ENCODE results near the gene PTHLH. TPM values are rescaled to one million over a fixed set of nuclear protein-coding genes. Genes with fewer than 3 reads are reported as not detected.

Gene PTHLH
- total RNA-seq, 1 donor from 2014 or later = 7.9 TPM

- Histone ChIP-seq H3K4me1 (no peaks in the 10 kb centered on the region), H3K27ac (no peak overlapping the region), H3K27me3 (no peaks in the 10 kb centered on the region), H3K9me3 (no peaks in the 10 kb centered on the region), H3K4me3 (no peak overlapping the region), H3K36me3 (no peaks in the 10 kb centered on the region)
- no peak for DNase-seq (ENCODE audit: extremely low spot score in 2 of 2)
- intact Hi-C loops (cut with DNase I) = loop anchor here (5.0 kb wide), 1 partner anchor 205 kb away; no protein-coding TSS in a partner anchor
- TF ChIP-seq CTCF (IDR thresholded peaks at IDR 0.05) (no peak), POLR2AphosphoS5 (IDR thresholded peaks at IDR 0.05; ENCODE audit: insufficient read depth in 1 of 2, low read depth in 1 of 2) (no peak), POLR2A (IDR thresholded peaks at IDR 0.05) (no peak)
Observed at GRCh38 chr12:27937768-27938167, 34.8 kb downstream of the PTHLH start.

- H3K4me3 ChIP-seq = no peak overlapping the region
- no peak for DNase-seq (ENCODE audit: extremely low spot score in 2 of 2)
- no peaks in the 10 kb centered on the region for H3K36me3 ChIP-seq
- intact Hi-C loops (cut with DNase I) = loop anchor here (5.0 kb wide), 1 partner anchor 204 kb away; no protein-coding TSS in a partner anchor
- TF ChIP-seq POLR2AphosphoS5 (IDR thresholded peaks at IDR 0.05; ENCODE audit: insufficient read depth in 1 of 2, low read depth in 1 of 2) (no peak), POLR2A (IDR thresholded peaks at IDR 0.05) (no peak), CTCF (IDR thresholded peaks at IDR 0.05) (no peak)
- no peaks in the 10 kb centered on the region for H3K27me3 ChIP-seq
- H3K27ac ChIP-seq = no peak overlapping the region
- no peaks in the 10 kb centered on the region for H3K9me3 ChIP-seq
- H3K4me1 ChIP-seq = no peaks in the 10 kb centered on the region
Observed at GRCh38 chr12:27936196-27936595, 36.3 kb downstream of the PTHLH start.

- H3K27me3 ChIP-seq = no peaks in the 10 kb centered on the region
- no peaks in the 10 kb centered on the region for H3K36me3 ChIP-seq
- H3K4me1 ChIP-seq = no peaks in the 10 kb centered on the region
- H3K9me3 ChIP-seq = no peaks in the 10 kb centered on the region
- H3K27ac ChIP-seq = no peak overlapping the region
- no peak for DNase-seq (ENCODE audit: extremely low spot score in 2 of 2)
- H3K4me3 ChIP-seq = no peak overlapping the region
- TF ChIP-seq POLR2A (IDR thresholded peaks at IDR 0.05) = no peak
- no peak for TF ChIP-seq CTCF (IDR thresholded peaks at IDR 0.05)
- TF ChIP-seq POLR2AphosphoS5 (IDR thresholded peaks at IDR 0.05; ENCODE audit: insufficient read depth in 1 of 2, low read depth in 1 of 2) = no peak
- intact Hi-C loops (cut with DNase I) = no loop called here
Observed at GRCh38 chr12:27934276-27934675, 38.3 kb downstream of the PTHLH start.

- H3K36me3 ChIP-seq = no peaks in the 10 kb centered on the region
- intact Hi-C loops (cut with DNase I) = no loop called here
- H3K27me3 ChIP-seq = no peaks in the 10 kb centered on the region
- H3K27ac ChIP-seq = no peak overlapping the region
- no peaks in the 10 kb centered on the region for H3K4me1 ChIP-seq
- DNase-seq (ENCODE audit: extremely low spot score in 2 of 2) = no peak
- TF ChIP-seq CTCF (IDR thresholded peaks at IDR 0.05) (no peak), POLR2A (IDR thresholded peaks at IDR 0.05) (no peak), POLR2AphosphoS5 (IDR thresholded peaks at IDR 0.05; ENCODE audit: insufficient read depth in 1 of 2, low read depth in 1 of 2) (no peak)
- no peaks in the 10 kb centered on the region for H3K9me3 ChIP-seq
- no peak overlapping the region for H3K4me3 ChIP-seq
Observed at GRCh38 chr12:27931390-27931789, 41.1 kb downstream of the PTHLH start.

DNA sequence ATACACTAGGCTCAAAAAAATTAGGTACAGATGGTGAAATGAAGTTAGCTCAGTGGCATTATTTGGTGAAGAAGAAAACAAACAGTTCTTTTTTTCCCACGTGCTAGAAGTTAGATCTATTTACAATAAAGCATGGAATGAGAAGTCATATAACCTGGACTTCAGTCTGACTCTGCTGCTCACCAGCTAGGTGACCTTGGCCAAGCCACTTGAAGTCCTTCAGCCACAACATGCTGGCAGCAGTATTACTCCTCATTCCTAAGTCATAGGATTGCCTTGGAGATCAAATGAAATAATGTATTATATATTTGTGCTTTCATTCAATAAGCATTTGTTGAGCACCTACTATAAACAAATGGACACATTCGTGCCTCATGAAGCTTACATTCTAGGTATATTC, 45.2 kb downstream of the PTHLH start:
- Histone ChIP-seq H3K4me1 (no peaks in the 10 kb centered on the region), H3K4me3 (no peak overlapping the region), H3K27ac (no peak overlapping the region), H3K27me3 (no peaks in the 10 kb centered on the region), H3K9me3 (no peaks in the 10 kb centered on the region), H3K36me3 (no peaks in the 10 kb centered on the region)
- no peak for DNase-seq (ENCODE audit: extremely low spot score in 2 of 2)
- intact Hi-C loops (cut with DNase I) = no loop called here
- no peak for TF ChIP-seq POLR2A (IDR thresholded peaks at IDR 0.05)
